Prostate gland (tissue), 2 donors: Measurements from ENCODE around the gene DKKL1. TPM values are rescaled to one million over a fixed set of nuclear protein-coding genes. Genes with fewer than 3 reads are reported as not detected.

ENCODE experiments used
- DNase-seq: peaks from one replicate; pipeline ENCODE4 v3.0.0-alpha.2; 2019; ENCODE audit warnings: low spot score
- H3K27ac ChIP-seq, 2 donors: fragments of 200-600 bp; sonication (generic); 2 replicates each; pipeline ENCODE4 v1.5.1; 2017 to 2019
- H3K27me3 ChIP-seq: fragments of 200-600 bp; sonication (generic); replicated peaks from 2 replicates; pipeline ENCODE4 v1.5.1; 2019; ENCODE audit not compliant: insufficient read depth
- H3K36me3 ChIP-seq, 2 donors: fragments of 200-600 bp; sonication (generic); 1 replicate in 1 of 2; 2 replicates in 1 of 2; pipeline versions ENCODE4 v1.5.1 to v1.8.1; 2017 to 2019
- H3K4me1 ChIP-seq: fragments of 200-600 bp; sonication (generic); replicated peaks from 2 replicates; pipeline ENCODE4 v1.5.1; 2019
- H3K4me3 ChIP-seq, 2 donors: fragments of 200-600 bp; sonication (generic); 2 replicates each; pipeline ENCODE4 v1.5.1; 2017 to 2019
- H3K9me3 ChIP-seq: fragments of 200-600 bp; sonication (generic); 2 replicates; pipeline ENCODE4 v1.5.1; 2017
- CTCF ChIP-seq, 4 experiments: fragments of 200-600 bp in 2 of 4; fragments of 450-650 bp in 2 of 4; sonication (generic) in 2 of 4; IDR thresholded peaks; 1 replicate in 3 of 4; 2 replicates in 1 of 4; pipeline ENCODE4 v1.5.1; 2016 to 2019; ENCODE audit warnings: antibody characterized with exemption in 4 of 4, mild to moderate bottlenecking in 2 of 4, moderate library complexity in 2 of 4
- POLR2A ChIP-seq: fragments of 450-650 bp; IDR thresholded peaks from one replicate; pipeline ENCODE4 v1.6.1; 2016; ENCODE audit warnings: antibody characterized with exemption, mild to moderate bottlenecking
- POLR2AphosphoS5 ChIP-seq: sonication (generic); formaldehyde crosslinking; IDR thresholded peaks from one replicate; pipeline ENCODE4 v1.6.1; 2017; ENCODE audit warnings: antibody characterized with exemption
- WGBS: methylation state at CpG from one replicate; pipeline ENCODE4 v1.1.5; 2018; 5-methylcytosine and 5-hydroxymethylcytosine counted together
- intact Hi-C: fragments of 100-400 bp; cut with DNase I; formaldehyde crosslinking; loops from one replicate; pipeline ENCODE4 v1.14.2; 2022
- total RNA-seq, 2 donors: library from RNA; depleted of rRNA; stranded (reverse); fragments of >200 nt; gene quantifications; one replicate each; pipeline ENCODE4 v1.1.0, GENCODE V29; 2016

DKKL1 gene
- total RNA-seq, 2 donors from 2014 or later = 1.0 to 17.8 TPM

GRCh38 chr19:49335784-49336481 is 27.7 kb upstream of the DKKL1 start:
- no peaks in the 10 kb centered on the region for H3K4me1 ChIP-seq
- DNase-seq = no peak
- H3K9me3 ChIP-seq = no peaks in the 10 kb centered on the region
- 83% methylated on average over 14 of the region's 14 CpGs for WGBS
- H3K27ac ChIP-seq = no peak overlapping the region
- TF ChIP-seq POLR2A (no peak), POLR2AphosphoS5 (no peak), CTCF (IDR thresholded peaks at IDR 0.05) (no peak)
- no peaks in the 10 kb centered on the region for H3K27me3 ChIP-seq
- intact Hi-C loops = no loop called here
- no peaks in the 10 kb centered on the region for H3K36me3 ChIP-seq
- peak overlapping the region in 1 of 2 donors; percentile 9 for H3K4me3 ChIP-seq

- no peaks in the 10 kb centered on the region for H3K27me3 ChIP-seq
- TF ChIP-seq POLR2AphosphoS5 (no peak), CTCF (IDR thresholded peaks at IDR 0.05) (no peak)
- H3K9me3 ChIP-seq = no peaks in the 10 kb centered on the region
- H3K4me1 ChIP-seq = no peaks in the 10 kb centered on the region
- H3K4me3 ChIP-seq = no peak overlapping the region
- intact Hi-C loops = no loop called here
- no peak for DNase-seq
- 88% methylated on average over 10 of the region's 10 CpGs for WGBS
- H3K36me3 ChIP-seq = no peaks in the 10 kb centered on the region
- no peak overlapping the region for H3K27ac ChIP-seq
These were observed 27.0 kb upstream of the DKKL1 start for GRCh38 chr19:49336482-49337266.

- Histone ChIP-seq H3K27me3 (no peaks in the 10 kb centered on the region), H3K4me3 (no peak overlapping the region), H3K36me3 (no peaks in the 10 kb centered on the region), H3K9me3 (no peaks in the 10 kb centered on the region), H3K4me1 (no peaks in the 10 kb centered on the region), H3K27ac (no peak overlapping the region)
- WGBS = 64% methylated on average over 19 of the region's 19 CpGs
- no peak for TF ChIP-seq POLR2A
- no peak for TF ChIP-seq CTCF (IDR thresholded peaks at IDR 0.05)
- TF ChIP-seq POLR2AphosphoS5 = no peak
- no peak for DNase-seq
- intact Hi-C loops = no loop called here
These were observed 26.2 kb upstream of the DKKL1 start for GRCh38 chr19:49337267-49338022.

- Histone ChIP-seq H3K9me3 (no peaks in the 10 kb centered on the region), H3K4me3 (peak overlapping the region; percentile 26 to 33), H3K36me3 (no peaks in the 10 kb centered on the region), H3K4me1 (no peaks in the 10 kb centered on the region), H3K27me3 (no peaks in the 10 kb centered on the region), H3K27ac (peak overlapping the region in 1 of 2 donors; percentile 81)
- TF ChIP-seq POLR2A (no peak), CTCF (IDR thresholded peaks at IDR 0.05) (no peak), POLR2AphosphoS5 (no peak)
- DNase-seq = no peak
- intact Hi-C loops = no loop called here
- WGBS = 18% methylated on average over 32 of the region's 34 CpGs
These were observed 25.5 kb upstream of the DKKL1 start for GRCh38 chr19:49338023-49338677.
